HL-60 (cell line): ENCODE measurements around the gene ZNF575.

ENCODE experiments used
- DNase-seq, 2 experiments: peaks; one replicate each; pipeline ENCODE4 v3.0.0-alpha.2; 2010 to 2020; ENCODE audit warnings: low read depth in 1 of 2, low spot score in 1 of 2
- H3K27ac ChIP-seq: fragments of 250-450 bp; sonication (Bioruptor Pico); replicated peaks from 2 replicates; pipeline ENCODE4 v1.5.1; 2020; ENCODE audit warnings: mild to moderate bottlenecking, moderate library complexity
- H3K27me3 ChIP-seq: fragments of 250-450 bp; sonication (Bioruptor Pico); 2 replicates; pipeline ENCODE4 v1.5.1; 2021; ENCODE audit warnings: mild to moderate bottlenecking, moderate library complexity; ENCODE audit not compliant: insufficient read depth, poor library complexity, severe bottlenecking
- H3K4me3 ChIP-seq: replicated peaks from 2 replicates; pipeline ENCODE4 v1.5.1; 2011; ENCODE audit warnings: mild to moderate bottlenecking, control low read depth, low read length; ENCODE audit not compliant: insufficient read depth
- GABPA ChIP-seq: IDR thresholded peaks from 2 replicates; pipeline ENCODE4 v1.6.1; 2012; ENCODE audit warnings: low read depth
- POLR2AphosphoS5 ChIP-seq: IDR thresholded peaks from 2 replicates; pipeline ENCODE4 v1.6.1; 2012; ENCODE audit warnings: low read depth
- REST ChIP-seq: IDR thresholded peaks from 2 replicates; pipeline ENCODE4 v1.6.1; 2012; ENCODE audit warnings: low read depth; ENCODE audit not compliant: insufficient replicate concordance
- SPI1 ChIP-seq: IDR thresholded peaks from 2 replicates; pipeline ENCODE4 v1.6.1; 2012; ENCODE audit warnings: low read depth, mild to moderate bottlenecking, borderline replicate concordance
- TF ChIP-seq, protein P1 (sequence below): IDR thresholded peaks from one replicate; pipeline ENCODE4 v1.5.1; 2011; ENCODE audit warnings: low read length, control low read depth, inconsistent platforms; ENCODE audit not compliant: insufficient read depth

ZNF575 gene

DNA sequence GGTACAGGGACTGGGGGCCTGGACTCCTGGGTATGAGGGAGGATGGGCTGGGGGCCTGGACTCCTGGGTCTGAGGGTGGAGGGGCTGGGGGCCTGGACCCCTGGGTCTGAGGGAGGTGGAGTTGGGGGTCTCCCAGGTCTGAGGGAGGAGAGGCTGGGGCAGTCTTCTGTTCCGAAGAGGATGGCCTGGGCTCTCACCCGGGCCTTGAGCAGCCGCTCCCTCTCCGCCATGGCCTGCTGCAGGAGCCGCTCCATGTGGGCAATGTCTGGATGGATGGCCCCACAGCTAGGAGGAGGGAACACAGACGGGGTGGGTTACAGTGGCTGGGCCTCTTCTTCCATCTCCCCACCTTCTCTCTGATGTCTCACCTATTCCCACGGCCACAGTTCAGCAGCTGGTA, 46.6 kb upstream of the ZNF575 start:
- Histone ChIP-seq H3K27me3 (no peaks in the 10 kb centered on the region), H3K4me3 (no peak overlapping the region), H3K27ac (no peak overlapping the region)
- no peak for TF ChIP-seq GABPA
- TF ChIP-seq, protein P1, sequence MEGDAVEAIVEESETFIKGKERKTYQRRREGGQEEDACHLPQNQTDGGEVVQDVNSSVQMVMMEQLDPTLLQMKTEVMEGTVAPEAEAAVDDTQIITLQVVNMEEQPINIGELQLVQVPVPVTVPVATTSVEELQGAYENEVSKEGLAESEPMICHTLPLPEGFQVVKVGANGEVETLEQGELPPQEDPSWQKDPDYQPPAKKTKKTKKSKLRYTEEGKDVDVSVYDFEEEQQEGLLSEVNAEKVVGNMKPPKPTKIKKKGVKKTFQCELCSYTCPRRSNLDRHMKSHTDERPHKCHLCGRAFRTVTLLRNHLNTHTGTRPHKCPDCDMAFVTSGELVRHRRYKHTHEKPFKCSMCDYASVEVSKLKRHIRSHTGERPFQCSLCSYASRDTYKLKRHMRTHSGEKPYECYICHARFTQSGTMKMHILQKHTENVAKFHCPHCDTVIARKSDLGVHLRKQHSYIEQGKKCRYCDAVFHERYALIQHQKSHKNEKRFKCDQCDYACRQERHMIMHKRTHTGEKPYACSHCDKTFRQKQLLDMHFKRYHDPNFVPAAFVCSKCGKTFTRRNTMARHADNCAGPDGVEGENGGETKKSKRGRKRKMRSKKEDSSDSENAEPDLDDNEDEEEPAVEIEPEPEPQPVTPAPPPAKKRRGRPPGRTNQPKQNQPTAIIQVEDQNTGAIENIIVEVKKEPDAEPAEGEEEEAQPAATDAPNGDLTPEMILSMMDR: no peak
- TF ChIP-seq POLR2AphosphoS5: no peak
- no peak for TF ChIP-seq SPI1
- no peak for TF ChIP-seq REST
- DNase-seq: no peak

DNA sequence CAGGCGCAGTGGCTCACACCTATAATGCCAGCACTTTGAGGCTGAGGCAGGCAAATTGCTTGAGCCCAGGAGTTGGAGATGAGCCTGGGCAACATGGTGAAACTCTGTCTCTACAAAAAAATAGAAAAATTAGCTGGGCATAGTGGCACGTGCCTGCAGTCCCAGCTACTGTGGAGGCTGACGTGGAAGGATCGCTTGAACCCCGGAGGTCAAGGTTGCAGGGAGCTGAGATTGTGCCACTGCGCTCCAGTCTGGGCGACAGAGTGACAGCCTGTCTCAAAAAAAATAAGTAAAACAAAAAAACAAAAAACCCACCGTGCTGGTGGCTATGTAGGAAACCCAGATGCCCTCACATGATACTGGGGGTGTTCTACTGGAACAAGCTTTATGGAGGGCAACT, 44.8 kb upstream of the ZNF575 start:
- TF ChIP-seq GABPA (no peak), SPI1 (no peak), REST (no peak)
- Histone ChIP-seq H3K4me3 (no peak overlapping the region), H3K27me3 (no peaks in the 10 kb centered on the region), H3K27ac (no peak overlapping the region)
- no peak for DNase-seq

DNA sequence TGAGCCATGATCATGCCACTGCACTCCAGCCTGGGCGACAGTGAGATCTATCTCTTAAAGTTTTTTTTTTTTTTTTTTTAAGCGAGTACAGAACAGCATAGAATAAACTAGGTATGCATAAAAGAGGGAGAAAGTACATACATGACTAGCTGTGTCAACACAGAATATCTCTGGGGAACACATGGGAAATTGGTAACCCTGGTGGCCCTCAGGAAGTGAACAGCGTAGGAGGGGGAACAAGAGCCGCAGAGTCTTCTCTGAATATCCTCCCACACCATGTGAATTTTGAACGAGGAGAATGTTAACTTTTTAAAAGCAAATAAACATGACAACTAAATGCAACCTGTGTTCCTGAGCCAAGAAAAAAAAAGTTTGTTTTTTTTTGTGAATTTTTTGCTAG, 43.7 kb upstream of the ZNF575 start:
- DNase-seq: peak; percentile 5 to 7
- Histone ChIP-seq H3K27ac (no peak overlapping the region), H3K27me3 (no peaks in the 10 kb centered on the region), H3K4me3 (no peak overlapping the region)
- TF ChIP-seq POLR2AphosphoS5: no peak
- TF ChIP-seq, protein P1: no peak
- no peak for TF ChIP-seq REST
- TF ChIP-seq SPI1: no peak
- no peak for TF ChIP-seq GABPA

DNA sequence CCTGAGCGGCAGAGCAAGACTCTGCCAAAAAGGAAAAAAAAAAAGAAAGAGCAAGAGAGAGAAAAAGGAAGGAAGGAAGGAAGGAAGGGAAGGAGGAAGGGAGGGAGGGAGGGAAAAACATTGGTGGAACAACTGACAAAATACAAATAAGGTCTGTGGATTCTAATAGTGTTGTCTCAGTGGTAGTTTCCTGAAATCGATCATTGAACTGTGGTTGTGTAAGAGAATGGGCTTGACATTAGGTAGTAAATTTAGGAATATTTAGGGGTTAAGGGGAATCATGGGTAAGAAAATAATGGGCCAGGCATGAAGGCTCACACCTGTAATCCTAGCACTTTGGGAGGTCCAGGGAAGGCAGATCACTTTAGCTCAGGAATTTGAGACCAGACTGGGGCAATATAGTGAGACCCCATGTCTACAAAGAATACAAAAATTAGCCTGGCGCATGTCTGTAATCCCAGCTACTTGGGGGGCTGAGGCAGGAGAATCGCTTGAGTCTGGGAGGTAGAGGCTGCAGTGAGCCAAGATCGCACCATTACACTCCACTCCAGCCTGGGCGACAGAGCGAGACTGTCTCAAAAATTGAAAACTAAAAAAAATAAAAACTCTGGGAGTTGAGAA, 42.9 kb upstream of the ZNF575 start:
- H3K4me3 ChIP-seq: no peak overlapping the region

More for the DNA sequence above, 42.9 kb upstream of the ZNF575 start:
- H3K27ac ChIP-seq: no peak overlapping the region
- no peak for TF ChIP-seq REST
- no peak for TF ChIP-seq GABPA
- TF ChIP-seq SPI1: no peak
- TF ChIP-seq POLR2AphosphoS5: no peak
- TF ChIP-seq, protein P1: no peak
- no peak for DNase-seq
- no peaks in the 10 kb centered on the region for H3K27me3 ChIP-seq
